Tibial nerve (tissue), 4 donors: Measurements from ENCODE around the gene ECHS1. TPM values are rescaled to one million over a fixed set of nuclear protein-coding genes. Genes with fewer than 3 reads are reported as not detected.

Experiments used
- DNase-seq, 2 donors: peaks; one replicate each; pipeline ENCODE4 v3.0.0-alpha.2; 2019; ENCODE audit warnings: low spot score in 2 of 2
- H3K27ac ChIP-seq, 4 donors: fragments of 200-600 bp; sonication (generic) in 3 of 4; one replicate each; pipeline ENCODE4 v1.5.1; 2017 to 2019; ENCODE audit warnings: mild to moderate bottlenecking in 1 of 4
- H3K27me3 ChIP-seq, 2 donors: fragments of 200-600 bp; sonication (generic) in 1 of 2; one replicate each; pipeline versions ENCODE4 v1.5.1 to v1.6.0; 2017 to 2019
- H3K36me3 ChIP-seq, 3 donors: fragments of 200-600 bp; sonication (generic); one replicate each; pipeline ENCODE4 v1.5.1; 2018 to 2019
- H3K4me1 ChIP-seq, 4 donors: fragments of 200-600 bp; sonication (generic) in 3 of 4; one replicate each; pipeline ENCODE4 v1.5.1; 2017 to 2019
- H3K4me3 ChIP-seq, 4 donors: fragments of 200-600 bp; sonication (generic) in 3 of 4; one replicate each; pipeline ENCODE4 v1.5.1; 2017 to 2019; ENCODE audit warnings: mild to moderate bottlenecking in 1 of 4, moderate library complexity in 1 of 4
- H3K9me3 ChIP-seq, 4 donors: fragments of 200-600 bp; sonication (generic) in 3 of 4; one replicate each; pipeline ENCODE4 v1.5.1; 2017 to 2019
- EP300 ChIP-seq, 2 donors: sonication (generic); formaldehyde crosslinking; IDR thresholded peaks; one replicate each; pipeline ENCODE4 v1.6.1; 2017; ENCODE audit warnings: antibody characterized with exemption in 2 of 2, mild to moderate bottlenecking in 1 of 2
- POLR2A ChIP-seq, 2 donors: fragments of 450-650 bp; IDR thresholded peaks; one replicate each; pipeline ENCODE4 v1.6.1; 2017; ENCODE audit warnings: antibody characterized with exemption in 2 of 2, mild to moderate bottlenecking in 2 of 2, moderate library complexity in 2 of 2
- WGBS, 2 donors: methylation state at CpG; one replicate each; pipeline ENCODE4 v1.1.5; 2018; 5-methylcytosine and 5-hydroxymethylcytosine counted together
- total RNA-seq, 4 donors: library from RNA; depleted of rRNA; stranded (reverse); fragments of >200 nt; gene quantifications; one replicate each; pipeline ENCODE4 v1.1.0, GENCODE V29; 2016
- TF ChIP-seq, protein P1 (sequence below), 5 experiments: fragments of 200-600 bp in 3 of 5; fragments of 450-650 bp in 2 of 5; sonication (generic) in 3 of 5; IDR thresholded peaks; one replicate each; pipeline ENCODE4 v1.5.1; 2016 to 2019; ENCODE audit warnings: antibody characterized with exemption in 5 of 5, mild to moderate bottlenecking in 3 of 5, moderate library complexity in 2 of 5

Gene ECHS1
- total RNA-seq, 4 donors from 2014 or later, result 70.5 to 104 (median 76.4) TPM

DNA sequence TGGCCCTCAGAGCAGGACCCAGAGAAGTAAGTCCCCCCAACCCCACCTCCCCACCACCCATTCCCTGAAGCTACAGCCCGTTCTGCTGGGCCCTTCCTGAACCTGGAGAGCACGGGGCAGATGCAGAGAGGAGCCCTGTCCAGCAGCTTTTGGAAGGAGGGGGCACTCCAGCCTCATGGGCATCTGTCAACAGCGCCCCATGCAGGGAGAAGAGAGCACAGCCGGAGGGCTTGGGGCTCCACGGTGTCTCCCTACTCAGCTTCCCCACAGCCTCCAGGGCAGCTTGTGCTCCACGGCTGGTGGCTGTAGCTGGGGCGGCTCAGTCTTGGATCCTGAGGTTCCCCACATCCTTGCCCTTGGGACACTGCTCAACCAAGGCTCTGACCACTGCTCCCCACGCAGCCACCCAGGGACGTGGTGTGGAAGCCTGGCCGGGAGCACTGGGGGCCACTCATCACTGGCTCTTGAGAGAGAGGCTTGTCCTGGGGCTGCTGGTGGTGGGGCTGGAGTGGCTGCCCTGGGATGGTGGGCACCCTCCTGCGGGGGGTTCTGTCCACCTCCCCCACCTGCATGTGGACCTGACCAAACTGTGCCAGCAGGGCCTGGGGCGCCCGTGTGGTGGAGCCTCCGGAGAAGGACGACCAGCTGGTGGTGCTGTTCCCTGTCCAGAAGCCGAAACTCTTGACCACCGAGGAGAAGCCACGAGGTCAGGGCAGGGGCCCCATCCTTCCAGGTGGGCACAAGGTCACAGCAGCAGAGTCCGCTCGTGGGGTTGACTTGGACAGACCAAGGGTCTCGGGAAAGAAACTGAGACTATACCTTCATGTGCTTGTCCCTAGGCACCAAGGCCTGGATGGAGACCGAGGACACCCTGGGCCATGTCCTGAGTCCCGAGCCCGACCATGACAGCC lies 21.5 kb downstream of the ECHS1 start:
- Histone ChIP-seq H3K4me1 (peaks cover 0 to 56% (median 13%) of the 10 kb centered on the region in 4 donors), H3K4me3 (no peak overlapping the region), H3K9me3 (no peaks in the 10 kb centered on the region), H3K36me3 (peaks cover 0 to 23% (median 0%) of the 10 kb centered on the region in 3 donors), H3K27ac (no peak overlapping the region), H3K27me3 (peaks cover 0 to 8% of the 10 kb centered on the region in 2 donors)
- DNase-seq, result no peak
- no peak for TF ChIP-seq EP300 (IDR thresholded peaks at IDR 0.05)
- no peak for TF ChIP-seq POLR2A (IDR thresholded peaks at IDR 0.05)
- TF ChIP-seq, protein P1, sequence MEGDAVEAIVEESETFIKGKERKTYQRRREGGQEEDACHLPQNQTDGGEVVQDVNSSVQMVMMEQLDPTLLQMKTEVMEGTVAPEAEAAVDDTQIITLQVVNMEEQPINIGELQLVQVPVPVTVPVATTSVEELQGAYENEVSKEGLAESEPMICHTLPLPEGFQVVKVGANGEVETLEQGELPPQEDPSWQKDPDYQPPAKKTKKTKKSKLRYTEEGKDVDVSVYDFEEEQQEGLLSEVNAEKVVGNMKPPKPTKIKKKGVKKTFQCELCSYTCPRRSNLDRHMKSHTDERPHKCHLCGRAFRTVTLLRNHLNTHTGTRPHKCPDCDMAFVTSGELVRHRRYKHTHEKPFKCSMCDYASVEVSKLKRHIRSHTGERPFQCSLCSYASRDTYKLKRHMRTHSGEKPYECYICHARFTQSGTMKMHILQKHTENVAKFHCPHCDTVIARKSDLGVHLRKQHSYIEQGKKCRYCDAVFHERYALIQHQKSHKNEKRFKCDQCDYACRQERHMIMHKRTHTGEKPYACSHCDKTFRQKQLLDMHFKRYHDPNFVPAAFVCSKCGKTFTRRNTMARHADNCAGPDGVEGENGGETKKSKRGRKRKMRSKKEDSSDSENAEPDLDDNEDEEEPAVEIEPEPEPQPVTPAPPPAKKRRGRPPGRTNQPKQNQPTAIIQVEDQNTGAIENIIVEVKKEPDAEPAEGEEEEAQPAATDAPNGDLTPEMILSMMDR (IDR thresholded peaks at IDR 0.05), result no peak
- 68 to 80% methylated on average over 11 to 13 of the region's 24 CpGs for WGBS, 2 donors

DNA sequence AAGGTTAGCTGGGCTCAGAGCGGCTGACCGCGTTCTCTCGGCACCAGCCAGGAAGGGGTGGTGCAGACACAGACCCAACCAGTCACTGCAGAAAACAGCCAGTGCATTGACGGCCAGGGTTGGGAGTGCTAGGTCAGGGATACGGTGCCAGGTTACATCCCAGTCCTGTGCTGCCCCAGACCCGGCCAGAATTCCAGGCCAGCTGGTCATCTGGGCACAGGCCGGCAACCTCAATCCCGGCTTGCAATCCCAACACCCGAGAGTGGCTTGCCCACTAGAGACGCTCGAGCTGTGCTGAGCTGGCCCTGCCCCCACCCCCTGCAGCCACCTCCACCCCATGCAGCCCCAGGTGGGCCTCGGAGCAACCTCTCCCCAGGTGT lies 22.2 kb downstream of the ECHS1 start:
- Histone ChIP-seq H3K4me3 (no peak overlapping the region), H3K27ac (no peak overlapping the region), H3K4me1 (peaks cover 0 to 48% (median 6%) of the 10 kb centered on the region in 4 donors), H3K36me3 (peaks cover 0 to 20% (median 0%) of the 10 kb centered on the region in 3 donors), H3K9me3 (no peaks in the 10 kb centered on the region), H3K27me3 (peaks cover 0 to 8% of the 10 kb centered on the region in 2 donors)
- TF ChIP-seq POLR2A (IDR thresholded peaks at IDR 0.05) (no peak), EP300 (IDR thresholded peaks at IDR 0.05) (no peak)
- TF ChIP-seq, protein P1 (IDR thresholded peaks at IDR 0.05), result no peak
- WGBS, 2 donors, result 0 to 30% methylated on average over 1 to 9 of the region's 13 CpGs
- DNase-seq, result no peak

DNA sequence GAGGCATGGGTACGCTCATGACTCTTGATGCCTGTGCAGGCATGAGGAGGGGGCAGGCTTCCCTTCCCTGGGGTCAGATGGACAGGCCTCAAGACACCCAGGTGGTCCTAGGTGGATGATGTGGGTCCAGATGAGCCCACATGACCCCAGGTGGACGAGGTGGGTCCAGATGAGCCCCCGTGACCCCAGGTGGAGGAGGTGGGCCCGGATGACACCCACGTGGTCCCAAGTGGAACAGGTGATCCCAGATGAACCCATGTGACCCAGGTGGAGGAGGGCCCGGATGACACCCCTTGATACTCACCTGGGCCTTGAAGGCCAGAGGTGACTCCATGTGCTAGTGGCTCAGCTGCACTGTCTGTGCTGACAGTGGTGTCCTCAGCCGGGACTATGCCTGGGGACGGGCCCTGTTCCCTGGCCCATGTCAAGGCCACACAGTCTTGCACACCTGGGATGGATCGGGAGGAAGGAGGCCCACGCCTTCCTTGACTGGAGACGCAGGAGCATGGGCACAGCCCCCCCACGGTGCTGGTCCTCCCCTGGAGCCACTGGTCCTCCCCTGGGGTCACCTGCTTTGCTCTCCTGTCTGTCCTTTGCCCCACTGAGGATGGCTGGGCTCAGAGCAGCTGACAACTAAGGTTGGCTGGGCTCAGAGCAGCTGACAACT lies 22.7 kb downstream of the ECHS1 start:
- WGBS, 2 donors, result 67 to 74% methylated on average over 5 to 12 of the region's 12 CpGs
- no peak for TF ChIP-seq EP300 (IDR thresholded peaks at IDR 0.05)
- no peak for TF ChIP-seq POLR2A (IDR thresholded peaks at IDR 0.05)
- no peak for DNase-seq
- H3K9me3 ChIP-seq, result no peaks in the 10 kb centered on the region
- H3K4me3 ChIP-seq, result no peak overlapping the region
- H3K27ac ChIP-seq, result no peak overlapping the region
- peaks cover 0 to 15% (median 0%) of the 10 kb centered on the region in 3 donors for H3K36me3 ChIP-seq
- peaks cover 0 to 43% (median 5%) of the 10 kb centered on the region in 4 donors for H3K4me1 ChIP-seq
- H3K27me3 ChIP-seq, result peaks cover 0 to 8% of the 10 kb centered on the region in 2 donors

DNA sequence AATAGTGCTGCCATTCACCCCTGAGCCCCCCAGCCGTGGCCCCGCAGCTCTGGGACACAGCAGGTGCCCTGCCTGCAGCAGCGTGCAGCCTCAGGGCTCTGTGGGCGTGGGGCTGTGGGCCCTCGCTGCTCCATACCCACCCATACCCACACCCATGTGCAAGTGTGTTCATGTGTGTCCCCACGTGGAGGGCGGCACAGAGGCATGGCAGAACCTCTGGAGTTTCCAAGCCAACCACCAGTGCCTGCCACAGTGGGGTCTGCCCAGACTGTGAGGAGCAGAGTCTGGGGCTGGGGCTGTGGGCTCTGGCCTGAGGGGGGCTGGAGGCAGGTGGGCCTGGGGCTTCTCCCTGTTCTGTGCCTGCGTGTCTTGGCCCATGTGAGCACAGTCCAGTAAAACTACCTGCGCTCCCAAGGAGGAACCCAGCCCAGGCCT lies 23.6 kb downstream of the ECHS1 start:
- H3K27me3 ChIP-seq, result peaks cover 0 to 14% of the 10 kb centered on the region in 2 donors
- DNase-seq, result no peak
- 66 to 73% methylated on average over 4 to 9 of the region's 9 CpGs for WGBS, 2 donors
- peaks cover 0 to 6% (median 0%) of the 10 kb centered on the region in 3 donors for H3K36me3 ChIP-seq
- H3K27ac ChIP-seq, result no peak overlapping the region
- no peak overlapping the region for H3K4me3 ChIP-seq
- TF ChIP-seq POLR2A (IDR thresholded peaks at IDR 0.05) (no peak), EP300 (IDR thresholded peaks at IDR 0.05) (no peak)
- TF ChIP-seq, protein P1 (IDR thresholded peaks at IDR 0.05), result no peak
- H3K4me1 ChIP-seq, result peaks cover 0 to 37% (median 5%) of the 10 kb centered on the region in 4 donors
- H3K9me3 ChIP-seq, result no peaks in the 10 kb centered on the region

DNA sequence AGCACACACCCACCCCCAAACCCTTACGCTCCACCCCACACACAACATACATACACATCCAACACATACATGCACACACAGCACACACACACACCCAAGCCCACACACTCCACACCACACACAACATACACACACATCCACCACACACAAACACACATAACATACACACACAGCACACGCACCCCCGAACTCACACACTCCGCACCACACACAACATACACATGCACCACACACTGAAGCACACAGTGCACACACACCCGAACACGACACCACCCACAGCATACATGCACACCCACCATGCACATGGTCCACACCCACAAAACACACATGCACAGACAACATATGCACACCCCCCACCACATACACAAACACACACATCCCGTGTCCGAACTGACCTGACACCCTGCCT lies 24.0 kb downstream of the ECHS1 start:
- no peak for DNase-seq
- Histone ChIP-seq H3K27me3 (peaks cover 0 to 14% of the 10 kb centered on the region in 2 donors), H3K4me3 (no peak overlapping the region), H3K9me3 (no peaks in the 10 kb centered on the region), H3K27ac (no peak overlapping the region), H3K36me3 (peaks cover 0 to 2% (median 0%) of the 10 kb centered on the region in 3 donors), H3K4me1 (peaks cover 0 to 37% (median 5%) of the 10 kb centered on the region in 4 donors)
- 73 to 82% methylated on average over 8 of the region's 8 CpGs for WGBS, 2 donors
- TF ChIP-seq, protein P1 (IDR thresholded peaks at IDR 0.05), result no peak
- TF ChIP-seq EP300 (IDR thresholded peaks at IDR 0.05) (no peak), POLR2A (IDR thresholded peaks at IDR 0.05) (no peak)
